SK-N-SH treated with all-trans-retinoic acid at 6 μM for 48 hours (cell line): ENCODE results near the gene XCR1.

ENCODE experiments used
- ARNTL ChIP-seq: fragments of 450-650 bp; formaldehyde crosslinking; IDR thresholded peaks from 2 replicates; pipeline ENCODE4 v1.5.0; 2020; ENCODE audit warnings: low read depth, mild to moderate bottlenecking, moderate library complexity, borderline replicate concordance
- BACH2 ChIP-seq: fragments of 250-450 bp; sonication (Bioruptor Pico); IDR thresholded peaks from 2 replicates; pipeline ENCODE4 v1.9.0; 2021; ENCODE audit warnings: mild to moderate bottlenecking, borderline replicate concordance
- ESRRG ChIP-seq: fragments of 250-450 bp; sonication (Bioruptor Pico); IDR thresholded peaks from 2 replicates; pipeline ENCODE4 v1.6.1; 2021; ENCODE audit warnings: mild to moderate bottlenecking
- TSHZ2 ChIP-seq: fragments of 250-450 bp; sonication (Bioruptor Pico); IDR thresholded peaks from 2 replicates; pipeline ENCODE4 v1.5.0; 2020; ENCODE audit warnings: mild to moderate bottlenecking, moderate library complexity
- TF ChIP-seq, protein P1 (sequence below): fragments of 250-450 bp; sonication (Bioruptor Pico); IDR thresholded peaks from 2 replicates; pipeline ENCODE4 v1.8.0; 2020; ENCODE audit warnings: mild to moderate bottlenecking, moderate library complexity, borderline replicate concordance

DNA sequence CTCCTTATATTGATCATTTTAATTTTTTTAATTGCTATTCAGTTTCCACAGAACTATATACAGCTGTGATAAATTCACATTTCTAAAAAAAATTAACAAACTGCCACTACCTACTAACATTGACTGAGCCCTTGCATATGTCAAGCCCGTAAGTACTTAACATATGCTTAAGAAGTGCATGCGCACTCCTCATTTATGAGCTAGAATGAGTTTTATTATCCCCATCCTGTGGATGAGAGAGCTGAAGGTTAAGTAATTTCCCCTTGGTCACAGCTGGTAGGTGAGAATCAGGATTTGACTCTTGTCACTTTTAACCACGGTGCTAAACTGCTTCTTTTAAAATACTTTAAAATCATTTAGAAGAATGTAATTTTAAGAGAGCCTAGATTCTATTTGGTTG is 58.2 kb downstream of the XCR1 start:
- TF ChIP-seq ARNTL (CRISPR knock-in tag) (no peak), TSHZ2 (no peak), BACH2 (CRISPR knock-in tag) (no peak), ESRRG (no peak)
- TF ChIP-seq, protein P1, sequence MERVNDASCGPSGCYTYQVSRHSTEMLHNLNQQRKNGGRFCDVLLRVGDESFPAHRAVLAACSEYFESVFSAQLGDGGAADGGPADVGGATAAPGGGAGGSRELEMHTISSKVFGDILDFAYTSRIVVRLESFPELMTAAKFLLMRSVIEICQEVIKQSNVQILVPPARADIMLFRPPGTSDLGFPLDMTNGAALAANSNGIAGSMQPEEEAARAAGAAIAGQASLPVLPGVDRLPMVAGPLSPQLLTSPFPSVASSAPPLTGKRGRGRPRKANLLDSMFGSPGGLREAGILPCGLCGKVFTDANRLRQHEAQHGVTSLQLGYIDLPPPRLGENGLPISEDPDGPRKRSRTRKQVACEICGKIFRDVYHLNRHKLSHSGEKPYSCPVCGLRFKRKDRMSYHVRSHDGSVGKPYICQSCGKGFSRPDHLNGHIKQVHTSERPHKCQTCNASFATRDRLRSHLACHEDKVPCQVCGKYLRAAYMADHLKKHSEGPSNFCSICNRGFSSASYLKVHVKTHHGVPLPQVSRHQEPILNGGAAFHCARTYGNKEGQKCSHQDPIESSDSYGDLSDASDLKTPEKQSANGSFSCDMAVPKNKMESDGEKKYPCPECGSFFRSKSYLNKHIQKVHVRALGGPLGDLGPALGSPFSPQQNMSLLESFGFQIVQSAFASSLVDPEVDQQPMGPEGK (CRISPR knock-in tag) = no peak
